SH-SY5Y (cell line): ENCODE results near the gene NUP188.

ENCODE experiments used
- GATA2 ChIP-seq: IDR thresholded peaks from 2 replicates; pipeline ENCODE4 v1.6.1; 2011; ENCODE audit warnings: mild to moderate bottlenecking, low read depth, low read length
- GATA3 ChIP-seq: IDR thresholded peaks from 2 replicates; pipeline ENCODE4 v1.6.1; 2011; ENCODE audit warnings: low read depth, mild to moderate bottlenecking, low read length, moderate library complexity

- TF ChIP-seq GATA2 (no peak), GATA3 (no peak)
Observed at GRCh38 chr9:128969491-128969890, 22.0 kb downstream of the NUP188 start.
